Measurements from ENCODE around the gene PRRT2.

- TF ChIP-seq EZH2phosphoT487 (IDR thresholded peaks at IDR 0.05; ENCODE audit: borderline replicate concordance, low read depth, low read length): no peak
- TF ChIP-seq CTCF (conservative IDR thresholded peaks at IDR 0.05; ENCODE audit: low read length): no peak
Observed at GRCh38 chr16:29804455-29805231, 7.3 kb upstream of the PRRT2 start.

Data from OCI-LY7 (cell line).